ENCODE results near the gene PTPN1.

The PTPN1 gene

DNA sequence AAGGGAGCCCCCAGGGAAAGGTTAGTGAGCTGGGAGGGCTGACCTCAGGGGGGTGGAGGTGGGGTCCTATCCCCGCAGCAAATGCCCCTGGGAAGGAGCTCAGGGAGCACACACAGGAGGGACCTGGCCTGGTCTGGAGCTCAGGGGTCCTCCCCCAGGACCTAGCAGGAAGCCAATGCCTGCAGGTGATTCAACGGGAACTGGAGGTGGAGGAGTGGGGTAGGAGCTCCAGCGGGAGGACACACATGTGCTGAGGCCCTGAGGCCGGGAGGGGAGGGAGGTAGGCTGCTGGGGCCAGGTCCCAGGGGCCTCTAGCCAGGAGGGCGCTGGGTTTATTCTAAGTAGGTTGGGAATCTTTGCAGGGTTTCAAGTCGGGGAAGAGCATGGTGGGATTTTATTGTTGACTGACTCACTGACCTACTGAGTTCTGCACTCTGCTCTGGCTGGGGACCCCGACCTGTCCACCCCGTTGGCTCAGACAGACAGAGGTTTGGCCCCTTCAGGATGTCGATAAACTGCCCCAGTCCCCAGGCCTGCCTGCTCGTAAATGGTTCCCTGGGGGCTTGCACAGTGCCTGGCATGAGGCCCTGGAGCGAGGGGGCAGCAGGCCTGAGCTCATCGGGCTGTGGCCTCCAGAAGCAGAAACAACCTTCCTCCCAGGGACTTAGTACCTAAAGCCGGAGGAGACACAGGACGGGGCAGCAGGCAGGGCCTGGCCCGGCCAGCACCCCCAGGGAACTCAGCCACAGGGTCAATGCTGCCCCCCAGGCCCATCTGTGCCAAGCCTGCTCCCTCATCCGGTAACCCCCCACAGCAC is 118.9 kb downstream of the PTPN1 start:
- TF ChIP-seq, protein P1, sequence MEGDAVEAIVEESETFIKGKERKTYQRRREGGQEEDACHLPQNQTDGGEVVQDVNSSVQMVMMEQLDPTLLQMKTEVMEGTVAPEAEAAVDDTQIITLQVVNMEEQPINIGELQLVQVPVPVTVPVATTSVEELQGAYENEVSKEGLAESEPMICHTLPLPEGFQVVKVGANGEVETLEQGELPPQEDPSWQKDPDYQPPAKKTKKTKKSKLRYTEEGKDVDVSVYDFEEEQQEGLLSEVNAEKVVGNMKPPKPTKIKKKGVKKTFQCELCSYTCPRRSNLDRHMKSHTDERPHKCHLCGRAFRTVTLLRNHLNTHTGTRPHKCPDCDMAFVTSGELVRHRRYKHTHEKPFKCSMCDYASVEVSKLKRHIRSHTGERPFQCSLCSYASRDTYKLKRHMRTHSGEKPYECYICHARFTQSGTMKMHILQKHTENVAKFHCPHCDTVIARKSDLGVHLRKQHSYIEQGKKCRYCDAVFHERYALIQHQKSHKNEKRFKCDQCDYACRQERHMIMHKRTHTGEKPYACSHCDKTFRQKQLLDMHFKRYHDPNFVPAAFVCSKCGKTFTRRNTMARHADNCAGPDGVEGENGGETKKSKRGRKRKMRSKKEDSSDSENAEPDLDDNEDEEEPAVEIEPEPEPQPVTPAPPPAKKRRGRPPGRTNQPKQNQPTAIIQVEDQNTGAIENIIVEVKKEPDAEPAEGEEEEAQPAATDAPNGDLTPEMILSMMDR (IDR thresholded peaks at IDR 0.05; ENCODE audit: low read depth, low read length): 0 out of 2 replicates have a peak, but pooled peaks have one; percentile 1
- Histone ChIP-seq H3K27me3 (no peaks in the 10 kb centered on the region), H3K9me3 (no peaks in the 10 kb centered on the region), H3K4me3 (ENCODE audit: low read depth, low read length) (peak overlapping the region; percentile 37), H3K4me1 (peaks cover 22% of the 10 kb centered on the region), H3K36me3 (no peaks in the 10 kb centered on the region)
- peak; percentile 81 for DNase-seq

DNA sequence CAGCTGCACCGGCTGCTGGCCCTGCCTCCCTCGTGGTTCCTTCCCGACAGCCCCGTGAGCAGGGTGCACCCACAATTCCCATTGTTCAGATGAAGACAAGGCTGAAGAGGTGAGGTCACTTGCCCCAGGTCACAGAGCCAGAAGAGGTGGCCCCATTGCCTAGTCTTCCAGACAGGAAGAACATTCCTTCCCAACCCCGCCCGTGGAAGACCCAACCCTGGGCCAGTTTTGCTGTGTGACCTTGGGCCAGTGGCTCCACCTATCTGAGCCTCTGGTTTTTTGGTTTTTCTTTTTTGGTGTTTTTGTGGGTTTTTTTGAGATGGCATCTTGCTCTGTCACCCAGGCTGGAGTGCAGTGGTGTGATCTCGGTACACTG is 119.5 kb downstream of the PTPN1 start:
- no peak for DNase-seq

GRCh38 chr20:50630578-50631263 is 120.5 kb downstream of the PTPN1 start:
- TF ChIP-seq, protein P1 (IDR thresholded peaks at IDR 0.05; ENCODE audit: low read depth, low read length): no peak
- no peak for DNase-seq
- H3K4me3 ChIP-seq (ENCODE audit: low read depth, low read length): no peak overlapping the region
- H3K27me3 ChIP-seq: no peaks in the 10 kb centered on the region
- H3K9me3 ChIP-seq: no peaks in the 10 kb centered on the region
- peaks cover 22% of the 10 kb centered on the region for H3K4me1 ChIP-seq
- H3K36me3 ChIP-seq: no peaks in the 10 kb centered on the region

More for the DNA sequence above, 119.5 kb downstream of the PTPN1 start:
- Histone ChIP-seq H3K27me3 (no peaks in the 10 kb centered on the region), H3K4me3 (ENCODE audit: low read depth, low read length) (peak overlapping the region; percentile 0; the same call in 1 of the 2 replicates), H3K9me3 (no peaks in the 10 kb centered on the region), H3K4me1 (peaks cover 22% of the 10 kb centered on the region), H3K36me3 (no peaks in the 10 kb centered on the region)
- TF ChIP-seq, protein P1 (IDR thresholded peaks at IDR 0.05; ENCODE audit: low read depth, low read length): no peak

DNA sequence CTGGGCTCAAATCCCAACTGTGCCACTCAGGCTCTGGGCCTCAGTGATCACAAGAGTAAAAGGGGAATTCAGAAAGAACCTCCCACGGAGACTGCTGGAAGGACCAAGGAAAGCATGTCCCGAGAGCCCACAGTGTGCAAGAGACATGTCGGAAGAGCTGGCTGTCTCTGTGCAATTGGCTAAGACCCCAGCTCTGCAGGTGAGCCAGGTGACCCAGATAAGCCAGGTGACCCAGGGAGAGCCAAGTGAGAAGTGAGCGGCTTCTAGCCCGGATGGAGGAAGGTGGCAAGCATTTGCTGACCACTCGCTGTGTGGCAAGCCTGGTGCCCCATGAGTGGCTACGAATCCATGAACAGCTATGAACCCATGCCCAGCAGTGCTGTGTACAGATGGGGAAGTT is 122.1 kb downstream of the PTPN1 start:
- H3K4me3 ChIP-seq (ENCODE audit: low read depth, low read length): no peak overlapping the region
- DNase-seq: no peak
- peaks cover 25% of the 10 kb centered on the region for H3K4me1 ChIP-seq
- TF ChIP-seq, protein P1 (IDR thresholded peaks at IDR 0.05; ENCODE audit: low read depth, low read length): no peak
- H3K36me3 ChIP-seq: no peaks in the 10 kb centered on the region
- no peaks in the 10 kb centered on the region for H3K9me3 ChIP-seq
- no peaks in the 10 kb centered on the region for H3K27me3 ChIP-seq

DNA sequence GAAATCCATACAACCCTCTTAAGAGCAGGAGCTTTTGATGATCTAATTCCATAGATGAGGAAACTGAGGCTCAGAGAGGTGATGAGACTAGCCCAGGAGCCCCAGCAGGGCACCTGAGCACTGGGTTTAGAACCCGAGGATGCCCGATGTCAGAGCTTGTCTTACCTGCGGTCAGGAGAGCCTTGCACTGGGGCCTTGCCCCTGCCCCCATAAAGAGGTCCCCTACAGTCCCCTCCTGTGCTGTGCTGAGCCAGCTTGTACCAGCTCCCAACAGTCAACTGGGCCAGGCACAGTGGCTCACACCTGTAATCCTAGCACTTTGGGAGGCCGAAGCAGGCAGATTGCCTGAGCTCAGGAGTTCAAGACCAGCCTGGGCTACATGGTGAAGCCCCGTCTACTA is 122.5 kb downstream of the PTPN1 start:
- no peak for DNase-seq
- no peak overlapping the region for H3K4me3 ChIP-seq (ENCODE audit: low read depth, low read length)
- no peaks in the 10 kb centered on the region for H3K36me3 ChIP-seq
- TF ChIP-seq, protein P1 (IDR thresholded peaks at IDR 0.05; ENCODE audit: low read depth, low read length): no peak
- peaks cover 25% of the 10 kb centered on the region for H3K4me1 ChIP-seq
- H3K9me3 ChIP-seq: no peaks in the 10 kb centered on the region
- no peaks in the 10 kb centered on the region for H3K27me3 ChIP-seq

DNA sequence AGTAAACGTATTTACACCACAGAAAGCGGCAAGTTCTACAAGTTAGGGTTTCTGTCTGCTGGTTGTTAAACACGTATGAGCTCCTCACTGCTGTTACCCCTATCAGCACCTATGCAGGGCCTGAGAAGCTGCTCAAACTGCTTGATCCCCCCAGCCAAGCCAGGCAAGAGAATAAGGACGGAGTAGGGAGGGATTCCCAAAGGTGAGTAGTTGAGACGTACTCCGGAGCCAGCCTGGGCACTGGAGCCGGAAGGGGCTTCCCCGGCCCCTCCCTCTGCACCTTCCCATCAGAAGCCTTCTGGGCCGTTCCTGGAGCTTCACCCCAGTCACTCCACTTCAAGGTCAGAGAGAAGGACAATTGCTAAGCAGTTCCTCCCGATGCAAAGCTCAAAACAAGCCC is 123.2 kb downstream of the PTPN1 start:
- Histone ChIP-seq H3K4me1 (peaks cover 21% of the 10 kb centered on the region), H3K36me3 (no peaks in the 10 kb centered on the region), H3K4me3 (ENCODE audit: low read depth, low read length) (no peak overlapping the region), H3K9me3 (no peaks in the 10 kb centered on the region), H3K27me3 (no peaks in the 10 kb centered on the region)
- TF ChIP-seq, protein P1 (IDR thresholded peaks at IDR 0.05; ENCODE audit: low read depth, low read length): no peak
- no peak for DNase-seq
